ENCODE data around the gene APOC1.

GRCh38 chr19:44960906-44961728 lies 46.7 kb downstream of the APOC1 start:
- no peak for TF ChIP-seq ZNF384 (IDR thresholded peaks at IDR 0.05)
- TF ChIP-seq BHLHE40 (IDR thresholded peaks at IDR 0.05; ENCODE audit: borderline replicate concordance) = no peak
- no peak for TF ChIP-seq FOXA1 (IDR thresholded peaks at IDR 0.05)
- TF ChIP-seq FOXM1 (IDR thresholded peaks at IDR 0.05; ENCODE audit: borderline replicate concordance) = no peak
- TF ChIP-seq PKNOX1 (IDR thresholded peaks at IDR 0.05) = no peak
- TF ChIP-seq SP1 (IDR thresholded peaks at IDR 0.05) = no peak
- no peak for TF ChIP-seq ELF4 (IDR thresholded peaks at IDR 0.05)
- TF ChIP-seq TARDBP (IDR thresholded peaks at IDR 0.05) = no peak
- TF ChIP-seq L3MBTL2 (conservative IDR thresholded peaks at IDR 0.05) = no peak
- no peak for TF ChIP-seq FOXK2 (IDR thresholded peaks at IDR 0.05)
- TF ChIP-seq ARNT (IDR thresholded peaks at IDR 0.05) = no peak

All from HEK293T (cell line).